OCI-LY1 (cell line): ENCODE results near the gene PAQR6.
A peak's percentile ranks its signal among the peaks of the same experiment; 100 is the strongest.

ENCODE experiments used
- H2AFZ ChIP-seq: fragments of 200-600 bp; sonication (generic), shearing (Covaris generic); 2 replicates; pipeline ENCODE4 v1.6.0; 2014; ENCODE audit warnings: antibody characterized with exemption, mild to moderate bottlenecking, low read length
- H3F3A ChIP-seq: fragments of 200-600 bp; sonication (generic), shearing (Covaris generic); 2 replicates; pipeline ENCODE4 v1.6.0; 2014; ENCODE audit warnings: mild to moderate bottlenecking, antibody characterized with exemption, low read length, moderate library complexity; ENCODE audit not compliant: insufficient read depth
- H3K27ac ChIP-seq: fragments of 200-600 bp; sonication (generic); 2 replicates; pipeline ENCODE4 v1.5.1; 2014; ENCODE audit warnings: low read length, mixed run types, mild to moderate bottlenecking, low read depth; ENCODE audit not compliant: poor library complexity, severe bottlenecking
- H3K27me3 ChIP-seq: fragments of 200-600 bp; sonication (generic); 2 replicates; pipeline ENCODE4 v1.6.0; 2014; ENCODE audit warnings: antibody characterized with exemption, mild to moderate bottlenecking, low read length, moderate library complexity; ENCODE audit not compliant: insufficient read depth
- H3K36me3 ChIP-seq: fragments of 200-600 bp; sonication (generic); 2 replicates; pipeline ENCODE4 v1.6.1; 2014; ENCODE audit warnings: mild to moderate bottlenecking, antibody characterized with exemption, low read length, moderate library complexity, mixed read lengths; ENCODE audit not compliant: insufficient read depth
- H3K4me1 ChIP-seq: fragments of 200-600 bp; sonication (generic); 2 replicates; pipeline ENCODE4 v1.5.1; 2014; ENCODE audit warnings: mild to moderate bottlenecking, low read length, moderate library complexity; ENCODE audit not compliant: insufficient read depth, severe bottlenecking
- H3K4me2 ChIP-seq: fragments of 200-600 bp; sonication (generic), shearing (Covaris generic); 2 replicates; pipeline ENCODE4 v1.6.1; 2014; ENCODE audit warnings: low read length
- H3K4me3 ChIP-seq: fragments of 200-600 bp; sonication (generic); 2 replicates; pipeline ENCODE4 v1.5.1; 2014; ENCODE audit warnings: low read length, low read depth, mild to moderate bottlenecking, mixed read lengths; ENCODE audit not compliant: poor library complexity, severe bottlenecking
- H3K79me2 ChIP-seq: fragments of 200-600 bp; shearing (Covaris generic); 2 replicates; pipeline ENCODE4 v1.6.1; 2016; ENCODE audit warnings: mixed run types, low read length, mixed read lengths; ENCODE audit not compliant: insufficient read depth
- H3K9ac ChIP-seq: fragments of 200-600 bp; sonication (generic), shearing (Covaris generic); 2 replicates; pipeline ENCODE4 v1.6.1; 2014; ENCODE audit warnings: mild to moderate bottlenecking, low read length, mixed read lengths
- H3K9me2 ChIP-seq: fragments of 200-600 bp; sonication (generic), shearing (Covaris generic); 2 replicates; pipeline ENCODE4 v1.6.1; 2014; ENCODE audit warnings: low read depth, mild to moderate bottlenecking, low read length, mixed read lengths
- H3K9me3 ChIP-seq: fragments of 200-600 bp; shearing (Covaris generic); 2 replicates; pipeline ENCODE4 v1.6.1; 2014; ENCODE audit warnings: low read length, mixed read lengths
- H4K20me1 ChIP-seq: fragments of 200-600 bp; sonication (generic), shearing (Covaris generic); 2 replicates; pipeline ENCODE4 v1.6.0; 2016; ENCODE audit warnings: mild to moderate bottlenecking, low read length; ENCODE audit not compliant: insufficient read depth
- EZH2 ChIP-seq: fragments of 200-600 bp; sonication (generic), shearing (Covaris generic); IDR thresholded peaks from 2 replicates; pipeline ENCODE4 v1.8.0; 2017; ENCODE audit warnings: borderline replicate concordance, mixed run types, mild to moderate bottlenecking, antibody characterized with exemption, low read length, moderate library complexity, mixed read lengths
- TF ChIP-seq, protein P1 (sequence below): fragments of 200-600 bp; sonication (generic), shearing (Covaris generic); IDR thresholded peaks from 2 replicates; pipeline ENCODE4 v1.5.1; 2017; ENCODE audit warnings: mild to moderate bottlenecking, antibody characterized with exemption, low read length, moderate library complexity, mixed read lengths

Gene PAQR6

DNA sequence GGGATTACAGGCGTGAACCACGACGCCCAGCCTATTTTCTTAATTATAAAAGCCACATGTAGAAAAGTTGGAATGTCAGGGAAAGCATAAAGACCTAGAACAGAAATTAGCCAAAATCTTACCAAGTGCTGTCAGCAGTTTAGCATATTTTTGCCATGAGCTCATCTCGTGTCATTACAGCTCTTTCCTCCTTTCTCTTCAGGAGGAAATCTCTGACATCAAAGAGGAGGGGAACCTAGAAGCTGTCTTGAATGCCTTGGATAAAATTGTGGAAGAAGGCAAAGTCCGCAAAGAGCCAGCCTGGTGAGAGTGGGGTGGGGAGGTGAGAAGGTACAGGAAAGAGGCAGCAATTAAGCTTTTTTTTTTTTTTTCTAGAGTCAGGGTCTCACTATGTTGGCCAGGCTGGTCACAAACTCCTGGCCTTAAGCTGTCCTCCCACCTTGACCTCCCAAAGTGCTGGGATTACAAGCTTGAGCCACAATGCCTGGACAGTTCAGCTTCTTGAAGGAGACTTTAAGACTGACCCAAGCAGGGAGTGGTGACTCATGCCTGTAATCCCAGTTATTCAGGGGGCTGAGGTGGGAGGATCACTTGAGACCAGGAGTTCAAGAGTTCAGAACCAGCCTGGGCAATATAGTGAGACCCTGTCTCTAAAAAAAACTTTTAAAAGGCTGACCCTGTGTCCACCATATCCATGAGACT, 14.3 kb downstream of the PAQR6 start:
- Histone ChIP-seq H3K27me3 (no peaks in the 10 kb centered on the region), H3F3A (no peaks in the 10 kb centered on the region), H3K36me3 (peaks cover 41% of the 10 kb centered on the region), H3K9me2 (no peaks in the 10 kb centered on the region), H4K20me1 (no peaks in the 10 kb centered on the region), H3K4me2 (no peak overlapping the region), H3K4me3 (no peak overlapping the region), H3K79me2 (no peaks in the 10 kb centered on the region), H3K9me3 (no peaks in the 10 kb centered on the region), H3K27ac (no peak overlapping the region), H3K9ac (no peak overlapping the region), H2AFZ (no peak overlapping the region), H3K4me1 (peaks cover 9% of the 10 kb centered on the region)
- TF ChIP-seq, protein P1, sequence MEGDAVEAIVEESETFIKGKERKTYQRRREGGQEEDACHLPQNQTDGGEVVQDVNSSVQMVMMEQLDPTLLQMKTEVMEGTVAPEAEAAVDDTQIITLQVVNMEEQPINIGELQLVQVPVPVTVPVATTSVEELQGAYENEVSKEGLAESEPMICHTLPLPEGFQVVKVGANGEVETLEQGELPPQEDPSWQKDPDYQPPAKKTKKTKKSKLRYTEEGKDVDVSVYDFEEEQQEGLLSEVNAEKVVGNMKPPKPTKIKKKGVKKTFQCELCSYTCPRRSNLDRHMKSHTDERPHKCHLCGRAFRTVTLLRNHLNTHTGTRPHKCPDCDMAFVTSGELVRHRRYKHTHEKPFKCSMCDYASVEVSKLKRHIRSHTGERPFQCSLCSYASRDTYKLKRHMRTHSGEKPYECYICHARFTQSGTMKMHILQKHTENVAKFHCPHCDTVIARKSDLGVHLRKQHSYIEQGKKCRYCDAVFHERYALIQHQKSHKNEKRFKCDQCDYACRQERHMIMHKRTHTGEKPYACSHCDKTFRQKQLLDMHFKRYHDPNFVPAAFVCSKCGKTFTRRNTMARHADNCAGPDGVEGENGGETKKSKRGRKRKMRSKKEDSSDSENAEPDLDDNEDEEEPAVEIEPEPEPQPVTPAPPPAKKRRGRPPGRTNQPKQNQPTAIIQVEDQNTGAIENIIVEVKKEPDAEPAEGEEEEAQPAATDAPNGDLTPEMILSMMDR = no peak
- TF ChIP-seq EZH2 = no peak

DNA sequence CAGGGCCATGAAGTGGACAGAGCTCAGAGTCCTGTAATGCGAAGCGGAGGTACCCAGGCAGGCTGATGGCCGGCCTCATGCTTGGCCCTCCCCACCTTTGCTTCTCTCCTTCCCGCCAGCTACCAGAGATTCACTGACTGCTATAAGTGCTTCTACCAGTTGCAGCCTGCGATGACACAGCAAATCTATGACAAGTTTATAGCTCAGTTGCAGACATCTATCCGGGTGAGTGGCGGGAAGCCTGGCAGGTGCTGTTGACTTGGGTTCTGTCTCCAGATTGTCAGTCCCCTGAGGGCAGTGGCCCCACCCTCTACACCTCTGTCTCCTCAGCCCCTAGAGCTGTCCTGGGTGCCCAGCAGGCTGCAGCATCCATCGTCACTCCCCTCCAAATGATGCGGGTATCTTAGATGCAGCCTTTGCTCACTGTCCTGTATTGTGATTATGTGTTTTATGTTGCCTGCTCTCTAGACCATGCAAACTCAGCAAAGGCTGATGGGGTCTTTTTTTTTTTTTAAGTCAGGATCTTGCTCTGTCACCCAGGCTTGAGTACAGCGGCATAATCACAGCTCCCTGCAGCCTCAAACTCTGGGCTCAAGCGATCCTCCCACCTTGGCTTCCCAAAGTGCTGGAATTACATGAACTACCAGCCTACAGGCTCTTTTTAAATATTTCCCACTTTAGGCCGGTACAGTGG, 15.5 kb downstream of the PAQR6 start:
- Histone ChIP-seq H4K20me1 (no peaks in the 10 kb centered on the region), H2AFZ (no peak overlapping the region), H3F3A (no peaks in the 10 kb centered on the region), H3K9me2 (no peaks in the 10 kb centered on the region), H3K36me3 (peaks cover 31% of the 10 kb centered on the region; the same call in 1 of the 2 replicates), H3K9me3 (no peaks in the 10 kb centered on the region), H3K79me2 (no peaks in the 10 kb centered on the region), H3K27ac (peak overlapping the region; percentile 25), H3K4me1 (peaks cover 9% of the 10 kb centered on the region), H3K9ac (no peak overlapping the region), H3K4me2 (no peak overlapping the region), H3K27me3 (no peaks in the 10 kb centered on the region), H3K4me3 (no peak overlapping the region)
- TF ChIP-seq, protein P1 = no peak
- TF ChIP-seq EZH2 = no peak

DNA sequence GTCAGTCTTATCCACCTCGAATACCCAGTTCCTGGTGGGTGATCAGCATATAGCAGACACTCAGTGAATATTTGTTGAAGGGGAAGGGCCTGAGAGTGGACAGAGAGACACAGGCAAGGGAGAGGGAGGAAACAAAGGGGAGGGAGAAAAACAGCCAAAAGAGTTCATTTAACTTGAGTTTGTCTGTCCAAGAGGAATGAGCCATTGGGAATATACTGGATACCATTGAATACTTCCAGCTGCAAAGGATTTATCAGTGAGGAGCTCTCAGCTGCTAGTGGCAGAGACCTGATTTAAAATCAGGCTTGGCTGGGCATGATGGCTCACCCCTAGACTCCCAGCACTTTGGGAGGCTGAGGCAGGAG, 17.4 kb downstream of the PAQR6 start:
- Histone ChIP-seq H3K4me3 (no peak overlapping the region), H3K9me3 (no peaks in the 10 kb centered on the region), H3K4me2 (no peak overlapping the region), H3K27me3 (no peaks in the 10 kb centered on the region), H3K9me2 (no peaks in the 10 kb centered on the region), H3K36me3 (peaks cover 19% of the 10 kb centered on the region; the same call in 1 of the 2 replicates), H3K27ac (no peak overlapping the region), H3F3A (no peaks in the 10 kb centered on the region), H3K9ac (no peak overlapping the region), H4K20me1 (no peaks in the 10 kb centered on the region), H3K79me2 (no peaks in the 10 kb centered on the region), H2AFZ (no peak overlapping the region), H3K4me1 (peaks cover 9% of the 10 kb centered on the region)
- no peak for TF ChIP-seq EZH2
- TF ChIP-seq, protein P1 = no peak
